Lung (tissue), 12 donors: ENCODE results near the gene RRP7A. TPM values are rescaled to one million over a fixed set of nuclear protein-coding genes. Genes with fewer than 3 reads are reported as not detected.
A peak's percentile ranks its signal among the peaks of the same experiment; 100 is the strongest.

Experiments
- ATAC-seq: fragments of 200-7000 bp; cut with Tn5 transposase; one replicate; pipeline ENCODE4 v1.9.1; 2020; ENCODE audit warnings: moderate number of reproducible peaks; ENCODE audit not compliant: insufficient read depth, low FRiP score
- DNase-seq, 3 donors: peaks; one replicate each; pipeline ENCODE4 v3.0.0-alpha.2; 2013 to 2017
- H3K27ac ChIP-seq, 2 donors: one replicate each; pipeline ENCODE4 v1.5.1; 2013; ENCODE audit warnings: mild to moderate bottlenecking in 2 of 2, moderate library complexity in 2 of 2, control low read depth in 1 of 2, inconsistent platforms in 1 of 2, low read depth in 1 of 2, low read length in 1 of 2
- H3K27me3 ChIP-seq, 3 donors: one replicate each; pipeline ENCODE4 v1.5.1; 2013; ENCODE audit warnings: low read length in 2 of 3; ENCODE audit not compliant: control insufficient read depth in 3 of 3, insufficient read depth in 3 of 3
- H3K36me3 ChIP-seq, 4 donors: one replicate each; pipeline ENCODE4 v1.5.1; 2013; ENCODE audit warnings: low read length in 4 of 4, mild to moderate bottlenecking in 1 of 4, moderate library complexity in 1 of 4; ENCODE audit not compliant: control insufficient read depth in 4 of 4, insufficient read depth in 4 of 4
- H3K4me1 ChIP-seq, 5 donors: one replicate each; pipeline ENCODE4 v1.5.1; 2013; ENCODE audit warnings: low read length in 5 of 5, mild to moderate bottlenecking in 2 of 5, moderate library complexity in 1 of 5; ENCODE audit not compliant: control insufficient read depth in 5 of 5, insufficient read depth in 5 of 5
- H3K4me3 ChIP-seq: one replicate; pipeline ENCODE4 v1.5.1; 2013; ENCODE audit warnings: mild to moderate bottlenecking, control low read depth, moderate library complexity
- H3K9ac ChIP-seq, 2 donors: one replicate each; pipeline ENCODE4 v1.5.1; 2013; ENCODE audit warnings: low read length in 2 of 2, control low read depth in 1 of 2; ENCODE audit not compliant: insufficient read depth in 1 of 2
- H3K9me3 ChIP-seq, 4 donors: one replicate each; pipeline ENCODE4 v1.5.1; 2013; ENCODE audit warnings: low read length in 3 of 4, mild to moderate bottlenecking in 1 of 4, moderate library complexity in 1 of 4; ENCODE audit not compliant: control insufficient read depth in 4 of 4, insufficient read depth in 3 of 4
- CTCF ChIP-seq: IDR thresholded peaks from 2 replicates; pipeline ENCODE4 v1.5.1; 2012; ENCODE audit warnings: mild to moderate bottlenecking; ENCODE audit errors: control extremely low read depth, extremely low read depth
- WGBS, 2 donors: extraction: QIAGEN DNeasy Blood & Tissue Kit; methylation state at CpG; one replicate each; pipeline ENCODE4 v1.1.7; 2013; 5-methylcytosine and 5-hydroxymethylcytosine counted together
- polyA plus RNA-seq, 2 donors: library from polyadenylated mRNA; stranded (reverse); fragments of 200-250 nt; gene quantifications; one replicate each; pipeline ENCODE4 v1.2.1, GENCODE V29; 2013
- total RNA-seq, 2 donors: library from RNA; depleted of rRNA in 1 of 2; stranded (reverse); fragments of >200 nt in 1 of 2; gene quantifications; one replicate each; pipeline ENCODE4 v1.2.1, GENCODE V29; 2014 to 2021
- donor health status: control.
- donor health status: control.
- donor health status: Bipolar disorder and iron deficiency.
- donor health status: healthy.
- donor health status: DM: yes; HTN: yes; CAD: no.

Gene RRP7A
- total and polyA plus RNA-seq, 4 donors, result 10.2 to 35.5 (median 23.4) TPM

- no peak overlapping the region for H3K9ac ChIP-seq
- H3K27ac ChIP-seq, result no peak overlapping the region
- peaks cover 0 to 4% (median 0%) of the 10 kb centered on the region in 3 donors for H3K27me3 ChIP-seq
- ATAC-seq (no peak), DNase-seq (peak in 1 of 3 donors; percentile 14)
- TF ChIP-seq CTCF, result no peak
- H3K36me3 ChIP-seq, result no peaks in the 10 kb centered on the region
- no peak overlapping the region for H3K4me3 ChIP-seq
- no peaks in the 10 kb centered on the region for H3K4me1 ChIP-seq
- 65 to 76% methylated on average over 4 of the region's 4 CpGs for WGBS, 2 donors
- no peaks in the 10 kb centered on the region for H3K9me3 ChIP-seq
Observed at GRCh38 chr22:42470366-42471082, 49.1 kb downstream of the RRP7A start.

GRCh38 chr22:42468841-42469240, 50.8 kb downstream of the RRP7A start:
- Histone ChIP-seq H3K36me3 (no peaks in the 10 kb centered on the region), H3K4me1 (no peaks in the 10 kb centered on the region), H3K9me3 (no peaks in the 10 kb centered on the region), H3K4me3 (no peak overlapping the region), H3K27me3 (peaks cover 0 to 4% (median 0%) of the 10 kb centered on the region in 3 donors), H3K27ac (no peak overlapping the region), H3K9ac (no peak overlapping the region)
- ATAC-seq (no peak), DNase-seq (no peak)
- TF ChIP-seq CTCF, result no peak
- 85 to 86% methylated on average over 2 of the region's 2 CpGs for WGBS, 2 donors

GRCh38 chr22:42462016-42462415, 57.6 kb downstream of the RRP7A start:
- no peaks in the 10 kb centered on the region for H3K36me3 ChIP-seq
- peaks cover 6 to 29% (median 27%) of the 10 kb centered on the region in 3 donors for H3K27me3 ChIP-seq
- no peak overlapping the region for H3K27ac ChIP-seq
- H3K9me3 ChIP-seq, result no peaks in the 10 kb centered on the region
- H3K4me1 ChIP-seq, result peaks cover 0 to 4% (median 0%) of the 10 kb centered on the region in 5 donors
- 57 to 76% methylated on average over 1 of the region's 1 CpG for WGBS, 2 donors
- no peak for TF ChIP-seq CTCF
- H3K4me3 ChIP-seq, result no peak overlapping the region
- ATAC-seq (no peak), DNase-seq (no peak)
- H3K9ac ChIP-seq, result no peak overlapping the region
